ENCODE data around the gene NF1.
"Not testable (repeated sequence)": the region's sequence is repeated elsewhere in the genome, so short reads cannot be mapped to it uniquely, and the experiment has no call there.

Gene NF1

GRCh38 chr17:31345191-31345747 is 250.5 kb downstream of the NF1 start:
- not testable (repeated sequence) for DNase-seq (ENCODE audit: low read depth)

DNA sequence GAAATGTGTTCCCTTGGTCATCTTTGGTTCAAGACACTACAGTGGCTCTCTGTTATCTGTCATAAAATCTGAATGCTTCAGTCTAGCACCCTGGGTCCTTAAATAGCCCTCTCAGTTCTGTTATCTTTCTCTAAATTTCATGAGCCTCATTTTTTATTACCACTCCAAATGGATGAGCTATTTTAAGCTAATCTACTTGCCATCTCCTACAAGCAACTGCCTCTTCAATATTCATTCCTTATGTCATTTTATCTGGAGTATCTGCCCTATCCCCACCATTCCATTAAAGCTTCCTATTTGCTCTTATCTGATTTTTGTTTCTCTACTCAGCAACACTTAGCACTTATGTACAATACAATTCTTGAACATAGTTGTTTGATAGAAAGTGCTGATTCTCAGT is 254.7 kb downstream of the NF1 start:
- no peak for DNase-seq (ENCODE audit: low read depth)

- no peak for DNase-seq (ENCODE audit: low read depth)
Measured at GRCh38 chr17:31355935-31356334, 261.2 kb downstream of the NF1 start.

DNA sequence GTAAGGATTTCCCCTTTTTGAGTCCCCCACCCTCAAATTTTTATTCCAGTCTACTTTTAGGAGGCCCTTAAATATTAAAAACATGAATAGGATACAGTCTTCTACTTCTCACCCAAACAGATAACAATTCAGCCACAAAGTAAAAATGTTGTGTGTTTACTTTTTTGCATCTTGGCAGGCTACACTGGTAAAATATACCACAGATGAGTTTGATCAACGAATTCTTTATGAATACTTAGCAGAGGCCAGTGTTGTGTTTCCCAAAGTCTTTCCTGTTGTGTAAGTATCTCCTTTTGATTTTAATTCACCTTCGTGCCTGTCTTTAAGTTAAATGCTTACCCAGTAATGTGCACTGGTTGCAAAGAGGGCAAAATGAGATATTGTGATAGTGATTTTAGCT is 262.3 kb downstream of the NF1 start:
- no peak for DNase-seq (ENCODE audit: low read depth)

- DNase-seq (ENCODE audit: low read depth): no peak
Measured at GRCh38 chr17:31357839-31358394, 263.1 kb downstream of the NF1 start.

DNA sequence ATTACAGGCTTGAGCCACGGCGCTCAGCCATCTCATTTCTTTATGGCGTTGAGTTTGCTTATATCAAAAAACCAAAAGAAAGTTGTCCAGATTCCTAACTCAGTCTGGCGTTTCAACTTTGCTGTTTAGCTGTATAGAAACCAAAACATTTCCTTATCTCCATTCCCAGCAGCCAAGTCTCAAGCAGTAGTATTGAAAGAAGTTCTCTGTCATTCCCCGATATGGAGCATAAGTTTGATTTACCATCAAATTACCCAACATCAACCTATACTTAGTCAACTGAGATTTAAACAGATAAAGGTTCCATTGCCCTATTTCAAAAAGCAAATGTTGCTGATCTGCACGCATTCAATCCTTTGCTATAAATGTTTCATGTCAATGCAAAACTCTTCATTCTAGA is 269.2 kb downstream of the NF1 start:
- no peak for DNase-seq (ENCODE audit: low read depth)

DNA sequence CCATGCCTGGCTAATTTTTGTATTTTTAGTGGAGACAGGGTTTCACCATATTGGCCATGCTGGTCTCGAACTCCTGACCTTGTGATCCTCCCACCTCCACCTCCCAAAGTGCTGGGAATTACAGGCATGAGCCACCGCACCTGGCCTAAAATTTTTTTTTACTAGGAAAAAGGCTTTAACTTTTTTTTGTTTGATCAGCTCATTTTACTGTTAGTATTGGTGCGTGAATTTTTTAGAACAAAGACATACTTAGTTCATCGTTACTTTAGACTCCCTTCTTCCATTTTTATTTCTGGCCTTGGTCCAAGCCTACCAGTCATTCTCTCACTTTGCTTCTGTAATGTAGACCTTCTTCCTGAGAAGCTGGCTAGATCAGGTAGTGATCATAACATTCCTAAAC is 271.3 kb downstream of the NF1 start:
- no peak for DNase-seq (ENCODE audit: low read depth)

GRCh38 chr17:31369266-31369665 is 274.5 kb downstream of the NF1 start:
- DNase-seq (ENCODE audit: low read depth): no peak

DNA sequence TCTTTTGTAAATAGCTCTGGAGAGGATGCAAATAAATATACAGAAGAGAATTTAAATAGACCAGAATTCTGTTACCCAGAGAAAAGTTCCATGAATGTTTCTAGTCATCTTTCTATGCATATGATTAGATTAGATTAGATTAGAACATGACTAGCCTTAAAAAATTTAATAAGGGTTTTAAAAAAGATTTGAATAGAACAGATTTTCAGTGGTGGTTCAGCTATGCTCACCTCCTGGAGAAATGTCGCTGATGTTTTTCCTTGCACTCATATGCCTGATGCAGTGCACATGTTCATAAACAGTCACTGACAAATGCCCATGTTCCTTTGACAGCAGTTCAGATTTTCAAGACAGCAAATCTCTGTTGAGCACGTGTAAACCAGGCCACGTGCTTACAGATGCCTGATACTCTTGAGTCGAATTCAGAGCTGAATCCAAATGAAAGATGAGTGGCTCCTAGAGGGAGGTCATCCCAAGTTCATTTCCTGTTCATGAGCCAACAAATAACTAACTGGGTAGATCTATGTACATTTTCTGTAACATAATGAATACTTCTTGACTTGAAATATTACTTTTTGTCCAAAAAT is 276.8 kb downstream of the NF1 start:
- no peak for DNase-seq (ENCODE audit: low read depth)

- no peak for DNase-seq (ENCODE audit: low read depth)
Measured at GRCh38 chr17:31373150-31374093, 278.6 kb downstream of the NF1 start.

DNA sequence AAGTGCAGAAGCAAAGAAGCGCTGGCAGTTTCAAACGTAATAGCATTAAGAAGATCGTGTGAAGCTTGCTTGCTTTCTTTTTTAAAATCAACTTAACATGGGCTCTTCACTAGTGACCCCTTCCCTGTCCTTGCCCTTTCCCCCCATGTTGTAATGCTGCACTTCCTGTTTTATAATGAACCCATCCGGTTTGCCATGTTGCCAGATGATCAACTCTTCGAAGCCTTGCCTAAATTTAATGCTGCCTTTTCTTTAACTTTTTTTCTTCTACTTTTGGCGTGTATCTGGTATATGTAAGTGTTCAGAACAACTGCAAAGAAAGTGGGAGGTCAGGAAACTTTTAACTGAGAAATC is 279.3 kb downstream of the NF1 start:
- no peak for DNase-seq (ENCODE audit: low read depth)

- DNase-seq (ENCODE audit: low read depth): no peak
Measured at GRCh38 chr17:31374503-31374902, 279.7 kb downstream of the NF1 start.

DNA sequence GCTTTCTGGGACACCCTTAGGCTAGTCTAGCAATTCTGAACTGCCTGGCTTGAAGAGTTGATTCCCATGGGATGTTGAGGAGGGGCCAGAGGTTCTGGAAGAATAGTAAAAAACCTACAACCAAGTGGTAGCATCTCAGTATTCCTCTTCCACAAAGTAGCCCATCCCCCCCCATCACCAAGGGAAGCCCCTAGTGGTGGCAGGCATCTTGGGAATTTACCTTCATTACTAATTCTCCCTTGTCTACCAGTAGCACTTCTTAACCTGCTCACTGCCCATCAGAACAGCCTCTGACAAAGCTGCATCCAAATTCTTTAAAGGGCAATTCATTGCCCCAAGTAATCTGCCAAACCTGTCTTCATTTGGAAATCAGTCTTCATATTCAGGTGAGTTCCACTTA is 283.9 kb downstream of the NF1 start:
- DNase-seq (ENCODE audit: low read depth): no peak

GRCh38 chr17:31379597-31380205 is 284.9 kb downstream of the NF1 start:
- DNase-seq (ENCODE audit: low read depth): no peak

DNA sequence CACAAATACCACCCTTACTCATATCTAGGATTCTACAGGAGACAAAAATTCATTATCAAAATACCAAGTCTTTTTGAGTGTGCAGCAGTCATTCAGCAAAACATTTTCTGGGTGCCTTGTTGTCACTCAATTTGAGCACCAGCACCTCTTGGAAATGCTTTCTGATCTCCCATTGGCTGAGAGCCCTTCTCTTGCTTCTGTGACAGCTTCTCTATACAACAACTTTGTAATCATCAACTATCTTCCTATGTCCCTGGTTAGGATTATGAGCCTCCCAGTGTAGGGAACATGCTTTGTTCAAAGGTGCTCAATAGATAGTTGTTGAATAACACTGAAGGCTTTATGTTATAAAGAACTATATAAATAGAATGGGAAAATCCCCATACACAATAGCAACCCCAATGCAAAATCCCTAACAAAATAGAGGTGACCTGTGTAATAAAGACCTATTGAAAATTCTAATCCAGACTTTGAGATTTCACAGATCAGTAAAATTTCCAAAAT is 286.4 kb downstream of the NF1 start:
- DNase-seq (ENCODE audit: low read depth): no peak

- not testable (repeated sequence) for DNase-seq (ENCODE audit: low read depth)
Measured at GRCh38 chr17:31382668-31383275, 288.0 kb downstream of the NF1 start.

GRCh38 chr17:31383488-31383887 is 288.7 kb downstream of the NF1 start:
- DNase-seq (ENCODE audit: low read depth): not testable (repeated sequence)

GRCh38 chr17:31385428-31386285 is 290.9 kb downstream of the NF1 start:
- no peak for DNase-seq (ENCODE audit: low read depth)

- no peak for DNase-seq (ENCODE audit: low read depth)
Measured at GRCh38 chr17:31386542-31387075, 291.8 kb downstream of the NF1 start.

GRCh38 chr17:31387438-31387837 is 292.7 kb downstream of the NF1 start:
- DNase-seq (ENCODE audit: low read depth): no peak

- no peak for DNase-seq (ENCODE audit: low read depth)
Measured at GRCh38 chr17:31388351-31388750, 293.6 kb downstream of the NF1 start.

All from T-helper 22 cell (primary cell).